OCI-LY7 (cell line): Measurements from ENCODE around the gene MBOAT2.

Source experiments
- CTCF ChIP-seq: fragments of 200-600 bp; sonication (generic); conservative IDR thresholded peaks from 2 replicates; pipeline ENCODE4 v1.5.1; 2014; ENCODE audit warnings: mild to moderate bottlenecking, antibody characterized with exemption, low read length, moderate library complexity, mixed read lengths
- EZH2phosphoT487 ChIP-seq: fragments of 200-600 bp; sonication (generic); IDR thresholded peaks from 2 replicates; pipeline ENCODE4 v1.6.1; 2018; ENCODE audit warnings: low read depth, borderline replicate concordance, mild to moderate bottlenecking, mixed run types, antibody characterized with exemption, low read length, moderate library complexity, mixed read lengths

- no peak for TF ChIP-seq CTCF
- no peak for TF ChIP-seq EZH2phosphoT487
Measured at GRCh38 chr2:8893474-8893873, 110.0 kb downstream of the MBOAT2 start.
